SHP77 (cell line): ENCODE measurements around the gene KSR2.

Source experiments
- DNase-seq, 2 experiments: peaks; one replicate each; lab custom pipeline; 2025; lab: John Stamatoyannopoulos, UW

Gene KSR2

GRCh38 chr12:117403586-117404139 lies 565.1 kb downstream of the KSR2 start:
- no peak for DNase-seq
